ENCODE measurements around the gene CITED1. TPM values are rescaled to one million over a fixed set of nuclear protein-coding genes. Genes with fewer than 3 reads are reported as not detected.

The CITED1 gene
- polyA plus RNA-seq, 6 donors from 2014 or later: 0.83 TPM; not detected in 5

Other genes starting within 250 kb of the CITED1 start
- under 1 TPM in 2 of 6 donors, not detected in 4; 0.12 to 0.17 TPM for gene RTL5, start 174.0 kb downstream of the CITED1 start, polyA plus RNA-seq (ENCODE audit: low read depth in 6 of 6)
- 10 to 100 TPM; 26.0 to 44.6 (median 35.6) TPM for gene PIN4, start 124.2 kb downstream of the CITED1 start, polyA plus RNA-seq (ENCODE audit: low read depth in 6 of 6)
- under 1 TPM in 5 of 6 donors, not detected in 1; 0.30 to 0.85 (median 0.54) TPM for gene ERCC6L, start 66.9 kb downstream of the CITED1 start, polyA plus RNA-seq (ENCODE audit: low read depth in 6 of 6)
- 100 to 1,000 TPM; 500 to 821 (median 751) TPM for gene RPS4X, start 28.7 kb downstream of the CITED1 start, polyA plus RNA-seq (ENCODE audit: low read depth in 6 of 6)

Data from naive B cell (primary cell).